HL-60 (cell line): ENCODE results near the gene PERP.

Source experiments
- DNase-seq, 2 experiments: peaks; one replicate each; pipeline ENCODE4 v3.0.0-alpha.2; 2010 to 2020; ENCODE audit warnings: low read depth in 1 of 2, low spot score in 1 of 2
- H3K27ac ChIP-seq: fragments of 250-450 bp; sonication (Bioruptor Pico); replicated peaks from 2 replicates; pipeline ENCODE4 v1.5.1; 2020; ENCODE audit warnings: mild to moderate bottlenecking, moderate library complexity
- H3K27me3 ChIP-seq: fragments of 250-450 bp; sonication (Bioruptor Pico); 2 replicates; pipeline ENCODE4 v1.5.1; 2021; ENCODE audit warnings: mild to moderate bottlenecking, moderate library complexity; ENCODE audit not compliant: insufficient read depth, poor library complexity, severe bottlenecking
- H3K4me3 ChIP-seq: replicated peaks from 2 replicates; pipeline ENCODE4 v1.5.1; 2011; ENCODE audit warnings: mild to moderate bottlenecking, control low read depth, low read length; ENCODE audit not compliant: insufficient read depth
- GABPA ChIP-seq: IDR thresholded peaks from 2 replicates; pipeline ENCODE4 v1.6.1; 2012; ENCODE audit warnings: low read depth
- POLR2AphosphoS5 ChIP-seq: IDR thresholded peaks from 2 replicates; pipeline ENCODE4 v1.6.1; 2012; ENCODE audit warnings: low read depth
- REST ChIP-seq: IDR thresholded peaks from 2 replicates; pipeline ENCODE4 v1.6.1; 2012; ENCODE audit warnings: low read depth; ENCODE audit not compliant: insufficient replicate concordance
- SPI1 ChIP-seq: IDR thresholded peaks from 2 replicates; pipeline ENCODE4 v1.6.1; 2012; ENCODE audit warnings: low read depth, mild to moderate bottlenecking, borderline replicate concordance
- TF ChIP-seq, protein P1 (sequence below): IDR thresholded peaks from one replicate; pipeline ENCODE4 v1.5.1; 2011; ENCODE audit warnings: low read length, control low read depth, inconsistent platforms; ENCODE audit not compliant: insufficient read depth

The PERP gene

DNA sequence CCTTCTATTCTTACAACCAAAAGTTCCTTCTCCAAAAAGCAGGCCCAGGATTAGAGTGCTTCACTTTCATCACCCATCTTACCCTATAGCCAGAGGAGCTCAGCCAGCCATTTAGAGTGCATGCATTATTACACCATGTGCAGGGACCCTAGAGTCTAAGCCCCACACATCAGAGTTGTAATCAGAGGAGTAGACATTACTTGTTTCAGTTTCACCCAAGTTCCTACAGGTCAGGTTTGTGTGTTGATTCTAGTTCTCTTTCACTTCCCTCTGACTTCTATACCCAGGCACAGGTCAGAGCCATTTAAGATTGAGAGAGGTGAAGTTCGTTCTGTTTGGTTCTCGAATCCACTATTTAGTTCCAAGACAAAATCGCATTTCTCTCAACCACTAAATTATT lies 38.2 kb upstream of the PERP start:
- Histone ChIP-seq H3K27ac (no peak overlapping the region), H3K27me3 (no peaks in the 10 kb centered on the region), H3K4me3 (no peak overlapping the region)
- no peak for DNase-seq
- TF ChIP-seq POLR2AphosphoS5, result no peak
- no peak for TF ChIP-seq REST
- no peak for TF ChIP-seq SPI1
- TF ChIP-seq, protein P1, sequence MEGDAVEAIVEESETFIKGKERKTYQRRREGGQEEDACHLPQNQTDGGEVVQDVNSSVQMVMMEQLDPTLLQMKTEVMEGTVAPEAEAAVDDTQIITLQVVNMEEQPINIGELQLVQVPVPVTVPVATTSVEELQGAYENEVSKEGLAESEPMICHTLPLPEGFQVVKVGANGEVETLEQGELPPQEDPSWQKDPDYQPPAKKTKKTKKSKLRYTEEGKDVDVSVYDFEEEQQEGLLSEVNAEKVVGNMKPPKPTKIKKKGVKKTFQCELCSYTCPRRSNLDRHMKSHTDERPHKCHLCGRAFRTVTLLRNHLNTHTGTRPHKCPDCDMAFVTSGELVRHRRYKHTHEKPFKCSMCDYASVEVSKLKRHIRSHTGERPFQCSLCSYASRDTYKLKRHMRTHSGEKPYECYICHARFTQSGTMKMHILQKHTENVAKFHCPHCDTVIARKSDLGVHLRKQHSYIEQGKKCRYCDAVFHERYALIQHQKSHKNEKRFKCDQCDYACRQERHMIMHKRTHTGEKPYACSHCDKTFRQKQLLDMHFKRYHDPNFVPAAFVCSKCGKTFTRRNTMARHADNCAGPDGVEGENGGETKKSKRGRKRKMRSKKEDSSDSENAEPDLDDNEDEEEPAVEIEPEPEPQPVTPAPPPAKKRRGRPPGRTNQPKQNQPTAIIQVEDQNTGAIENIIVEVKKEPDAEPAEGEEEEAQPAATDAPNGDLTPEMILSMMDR, result no peak
- TF ChIP-seq GABPA, result no peak

DNA sequence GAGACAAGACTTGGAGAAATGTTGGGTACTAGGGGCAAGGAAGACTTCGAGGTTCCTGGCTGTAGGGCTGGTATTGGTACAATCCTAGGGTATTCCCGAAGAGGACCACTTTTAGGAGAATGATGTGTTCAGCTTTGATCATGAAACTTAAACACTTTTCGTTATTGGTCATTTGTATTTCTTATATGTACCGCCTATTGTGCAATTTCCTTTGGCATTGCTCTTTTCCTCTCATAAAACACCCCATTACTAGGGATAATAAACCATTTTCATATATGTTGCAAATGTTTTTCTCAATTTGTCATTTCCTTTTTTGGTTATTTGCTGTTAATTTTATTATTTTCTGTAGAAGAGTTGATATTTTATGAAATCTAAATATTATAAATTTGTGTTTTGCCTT lies 35.6 kb upstream of the PERP start:
- TF ChIP-seq REST, result no peak
- TF ChIP-seq, protein P1, result no peak
- no peak for TF ChIP-seq POLR2AphosphoS5
- no peak for TF ChIP-seq GABPA
- TF ChIP-seq SPI1, result no peak
- no peaks in the 10 kb centered on the region for H3K27me3 ChIP-seq
- no peak overlapping the region for H3K27ac ChIP-seq
- DNase-seq, result no peak
- H3K4me3 ChIP-seq, result no peak overlapping the region

DNA sequence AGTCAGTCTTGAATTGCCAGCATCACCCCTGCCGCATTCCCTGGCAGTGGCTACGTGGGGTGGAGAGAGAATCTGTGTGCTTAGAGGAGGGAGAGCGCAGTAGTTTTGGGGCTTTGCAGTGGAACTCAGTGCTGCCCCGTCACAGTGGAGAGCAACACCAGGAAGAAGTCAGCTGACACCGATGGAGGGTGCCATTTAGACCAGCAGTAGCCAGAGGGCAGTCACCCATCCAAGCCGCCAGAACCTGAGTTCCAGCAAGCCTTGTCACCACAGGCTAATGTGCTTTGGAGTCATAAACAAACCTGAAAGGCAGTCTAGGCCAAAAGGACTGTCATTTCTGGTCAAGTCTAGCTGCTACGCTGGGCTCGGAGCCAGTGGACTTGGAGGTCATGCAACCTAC lies 22.0 kb upstream of the PERP start:
- no peak overlapping the region for H3K4me3 ChIP-seq
- H3K27me3 ChIP-seq, result no peaks in the 10 kb centered on the region
- no peak overlapping the region for H3K27ac ChIP-seq
- no peak for DNase-seq
- TF ChIP-seq GABPA, result no peak
- TF ChIP-seq, protein P1, result no peak
- no peak for TF ChIP-seq POLR2AphosphoS5
- no peak for TF ChIP-seq REST
- TF ChIP-seq SPI1, result no peak
